HUES48 (cell line): ENCODE results near the gene WBP2NL.

Experiments used
- H3K27ac ChIP-seq: one replicate; pipeline ENCODE4 v1.7.0; 2013; ENCODE audit warnings: low read depth, low read length, inconsistent platforms
- H3K27me3 ChIP-seq: 2 replicates; pipeline ENCODE4 v1.6.1; 2013; ENCODE audit warnings: mild to moderate bottlenecking, low read length; ENCODE audit not compliant: control insufficient read depth, insufficient read depth
- H3K36me3 ChIP-seq: 2 replicates; pipeline ENCODE4 v1.6.1; 2013; ENCODE audit warnings: low read length; ENCODE audit not compliant: control insufficient read depth, insufficient read depth
- H3K4me1 ChIP-seq: 2 replicates; pipeline ENCODE4 v1.6.1; 2013; ENCODE audit warnings: mild to moderate bottlenecking, low read length; ENCODE audit not compliant: control insufficient read depth, insufficient read depth
- H3K4me3 ChIP-seq: 2 replicates; pipeline ENCODE4 v1.5.1; 2013; ENCODE audit warnings: mild to moderate bottlenecking, low read depth, low read length
- H3K9ac ChIP-seq: 2 replicates; pipeline ENCODE4 v1.6.1; 2013; ENCODE audit warnings: mild to moderate bottlenecking, low read depth, low read length, moderate library complexity
- H3K9me3 ChIP-seq: 2 replicates; pipeline ENCODE4 v1.6.1; 2013; ENCODE audit warnings: low read length; ENCODE audit not compliant: control insufficient read depth, insufficient read depth

The WBP2NL gene

GRCh38 chr22:42035256-42035655 is 36.7 kb downstream of the WBP2NL start:
- H3K4me1 ChIP-seq, result no peaks in the 10 kb centered on the region
- H3K36me3 ChIP-seq, result no peaks in the 10 kb centered on the region
- H3K4me3 ChIP-seq, result no peak overlapping the region
- no peaks in the 10 kb centered on the region for H3K27me3 ChIP-seq
- no peak overlapping the region for H3K9ac ChIP-seq
- peaks cover 3% of the 10 kb centered on the region; the same call in 1 of the 2 replicates for H3K9me3 ChIP-seq
- H3K27ac ChIP-seq, result no peak overlapping the region

- no peak overlapping the region for H3K9ac ChIP-seq
- no peak overlapping the region for H3K27ac ChIP-seq
- H3K9me3 ChIP-seq, result peaks cover 6% of the 10 kb centered on the region; the same call in 1 of the 2 replicates
- no peaks in the 10 kb centered on the region for H3K36me3 ChIP-seq
- H3K4me1 ChIP-seq, result no peaks in the 10 kb centered on the region
- no peak overlapping the region for H3K4me3 ChIP-seq
- H3K27me3 ChIP-seq, result no peaks in the 10 kb centered on the region
Measured at GRCh38 chr22:42039271-42039670, 40.7 kb downstream of the WBP2NL start.

- H3K36me3 ChIP-seq, result no peaks in the 10 kb centered on the region
- H3K27ac ChIP-seq, result no peak overlapping the region
- no peak overlapping the region for H3K9ac ChIP-seq
- no peak overlapping the region for H3K4me3 ChIP-seq
- peaks cover 6% of the 10 kb centered on the region; the same call in 1 of the 2 replicates for H3K9me3 ChIP-seq
- H3K27me3 ChIP-seq, result no peaks in the 10 kb centered on the region
- H3K4me1 ChIP-seq, result no peaks in the 10 kb centered on the region
Measured at GRCh38 chr22:42041784-42042183, 43.2 kb downstream of the WBP2NL start.

GRCh38 chr22:42050641-42051180 is 52.1 kb downstream of the WBP2NL start:
- Histone ChIP-seq H3K4me1 (no peaks in the 10 kb centered on the region), H3K27me3 (no peaks in the 10 kb centered on the region), H3K9ac (no peak overlapping the region), H3K27ac (no peak overlapping the region), H3K4me3 (no peak overlapping the region), H3K36me3 (no peaks in the 10 kb centered on the region), H3K9me3 (no peaks in the 10 kb centered on the region)

- Histone ChIP-seq H3K9me3 (peaks cover 8% of the 10 kb centered on the region; the same call in 1 of the 2 replicates), H3K4me3 (no peak overlapping the region), H3K4me1 (no peaks in the 10 kb centered on the region), H3K27me3 (no peaks in the 10 kb centered on the region), H3K36me3 (no peaks in the 10 kb centered on the region), H3K9ac (no peak overlapping the region), H3K27ac (no peak overlapping the region)
Measured at GRCh38 chr22:42052765-42053164, 54.2 kb downstream of the WBP2NL start.

- H3K36me3 ChIP-seq, result peaks cover 33% of the 10 kb centered on the region
- no peaks in the 10 kb centered on the region for H3K27me3 ChIP-seq
- no peak overlapping the region for H3K27ac ChIP-seq
- no peak overlapping the region for H3K9ac ChIP-seq
- peaks cover 16% of the 10 kb centered on the region for H3K9me3 ChIP-seq
- H3K4me3 ChIP-seq, result no peak overlapping the region
- no peaks in the 10 kb centered on the region for H3K4me1 ChIP-seq
Measured at GRCh38 chr22:42056757-42057511, 58.3 kb downstream of the WBP2NL start.

GRCh38 chr22:42060489-42060888 is 61.9 kb downstream of the WBP2NL start:
- peaks cover 16% of the 10 kb centered on the region for H3K9me3 ChIP-seq
- peaks cover 10% of the 10 kb centered on the region for H3K4me1 ChIP-seq
- H3K4me3 ChIP-seq, result no peak overlapping the region
- H3K9ac ChIP-seq, result no peak overlapping the region
- no peaks in the 10 kb centered on the region for H3K27me3 ChIP-seq
- H3K27ac ChIP-seq, result no peak overlapping the region
- peaks cover 41% of the 10 kb centered on the region for H3K36me3 ChIP-seq

GRCh38 chr22:42061041-42061440 is 62.5 kb downstream of the WBP2NL start:
- Histone ChIP-seq H3K4me1 (peaks cover 14% of the 10 kb centered on the region), H3K9ac (no peak overlapping the region), H3K4me3 (no peak overlapping the region), H3K27me3 (no peaks in the 10 kb centered on the region), H3K27ac (no peak overlapping the region), H3K9me3 (peaks cover 16% of the 10 kb centered on the region), H3K36me3 (peaks cover 41% of the 10 kb centered on the region)

- peaks cover 8% of the 10 kb centered on the region; the same call in 1 of the 2 replicates for H3K9me3 ChIP-seq
- H3K9ac ChIP-seq, result no peak overlapping the region
- no peak overlapping the region for H3K4me3 ChIP-seq
- H3K4me1 ChIP-seq, result peaks cover 14% of the 10 kb centered on the region
- H3K36me3 ChIP-seq, result peaks cover 52% of the 10 kb centered on the region
- no peaks in the 10 kb centered on the region for H3K27me3 ChIP-seq
- H3K27ac ChIP-seq, result no peak overlapping the region
Measured at GRCh38 chr22:42062506-42063170, 64.0 kb downstream of the WBP2NL start.

- H3K36me3 ChIP-seq, result peaks cover 45% of the 10 kb centered on the region
- H3K27ac ChIP-seq, result no peak overlapping the region
- H3K27me3 ChIP-seq, result no peaks in the 10 kb centered on the region
- H3K9ac ChIP-seq, result no peak overlapping the region
- no peak overlapping the region for H3K4me3 ChIP-seq
- H3K4me1 ChIP-seq, result peaks cover 15% of the 10 kb centered on the region
- H3K9me3 ChIP-seq, result no peaks in the 10 kb centered on the region
Measured at GRCh38 chr22:42064629-42065028, 66.0 kb downstream of the WBP2NL start.
